DOHH2 (cell line): Measurements from ENCODE around the gene IL1RN.

Experiments
- H3F3A ChIP-seq: fragments of 200-600 bp; sonication (generic), shearing (Covaris generic); 2 replicates; pipeline ENCODE4 v1.6.0; 2016; ENCODE audit warnings: antibody characterized with exemption, mild to moderate bottlenecking; ENCODE audit not compliant: control insufficient read depth, insufficient read depth
- H3K27ac ChIP-seq: fragments of 200-600 bp; sonication (generic); 2 replicates; pipeline ENCODE4 v1.5.1; 2014; ENCODE audit warnings: low read depth, mild to moderate bottlenecking, low read length, moderate library complexity
- H3K27me3 ChIP-seq: fragments of 200-600 bp; sonication (generic); 2 replicates; pipeline ENCODE4 v1.6.1; 2014; ENCODE audit warnings: mild to moderate bottlenecking, low read length, mixed read lengths; ENCODE audit not compliant: control insufficient read depth
- H3K36me3 ChIP-seq: fragments of 200-600 bp; sonication (generic); 2 replicates; pipeline ENCODE4 v1.6.1; 2014; ENCODE audit warnings: mild to moderate bottlenecking, low read length, moderate library complexity, mixed read lengths; ENCODE audit not compliant: control insufficient read depth
- H3K4me1 ChIP-seq: fragments of 200-600 bp; sonication (generic); 2 replicates; pipeline ENCODE4 v1.6.1; 2014; ENCODE audit warnings: mild to moderate bottlenecking, low read length, mixed read lengths; ENCODE audit not compliant: control insufficient read depth
- H3K4me2 ChIP-seq: fragments of 200-600 bp; sonication (generic); 2 replicates; pipeline ENCODE4 v1.6.0; 2014; ENCODE audit warnings: mild to moderate bottlenecking, low read length, moderate library complexity
- H3K4me3 ChIP-seq: fragments of 200-600 bp; sonication (generic); 2 replicates; pipeline ENCODE4 v1.5.1; 2014; ENCODE audit warnings: mild to moderate bottlenecking, low read length, mixed read lengths
- H3K79me2 ChIP-seq: fragments of 200-600 bp; sonication (generic); 2 replicates; pipeline ENCODE4 v1.6.1; 2014; ENCODE audit warnings: mild to moderate bottlenecking, low read length, mixed read lengths; ENCODE audit not compliant: control insufficient read depth
- H3K9me2 ChIP-seq: fragments of 200-600 bp; sonication (generic); replicated peaks from 2 replicates; pipeline ENCODE4 v1.6.1; 2014; ENCODE audit warnings: mild to moderate bottlenecking, low read length, mixed read lengths; ENCODE audit not compliant: control insufficient read depth
- H3K9me3 ChIP-seq: fragments of 200-600 bp; sonication (generic); 2 replicates; pipeline ENCODE4 v1.6.1; 2014; ENCODE audit warnings: antibody characterized with exemption, low read length, mixed read lengths; ENCODE audit not compliant: control insufficient read depth, insufficient read depth
- H4K20me1 ChIP-seq: fragments of 200-600 bp; sonication (generic); 2 replicates; pipeline ENCODE4 v1.6.0; 2014; ENCODE audit warnings: low read depth, mild to moderate bottlenecking, antibody characterized with exemption, low read length, moderate library complexity; ENCODE audit not compliant: control insufficient read depth, insufficient read depth
- CTCF ChIP-seq: fragments of 200-600 bp; sonication (generic); IDR thresholded peaks from one replicate; pipeline ENCODE4 v1.5.1; 2014; ENCODE audit warnings: antibody characterized with exemption, mild to moderate bottlenecking, low read depth, low read length; ENCODE audit not compliant: poor library complexity, severe bottlenecking
- EZH2phosphoT487 ChIP-seq: fragments of 200-600 bp; sonication (generic); IDR thresholded peaks from 2 replicates; pipeline ENCODE4 v1.6.1; 2017; ENCODE audit warnings: borderline replicate concordance, mild to moderate bottlenecking, antibody characterized with exemption, low read length, moderate library complexity, mixed read lengths

IL1RN gene

GRCh38 chr2:113133704-113134598, 6.6 kb downstream of the IL1RN start:
- Histone ChIP-seq H3K9me3 (no peaks in the 10 kb centered on the region), H3K4me2 (no peak overlapping the region), H3F3A (no peaks in the 10 kb centered on the region), H4K20me1 (no peaks in the 10 kb centered on the region), H3K79me2 (no peaks in the 10 kb centered on the region), H3K4me3 (no peak overlapping the region), H3K27ac (no peak overlapping the region), H3K36me3 (no peaks in the 10 kb centered on the region), H3K9me2 (no peaks in the 10 kb centered on the region), H3K4me1 (peaks cover 8% of the 10 kb centered on the region), H3K27me3 (no peaks in the 10 kb centered on the region)
- TF ChIP-seq CTCF (no peak), EZH2phosphoT487 (no peak)

- Histone ChIP-seq H3K4me2 (no peak overlapping the region), H3F3A (no peaks in the 10 kb centered on the region), H4K20me1 (no peaks in the 10 kb centered on the region), H3K36me3 (no peaks in the 10 kb centered on the region), H3K9me2 (no peaks in the 10 kb centered on the region), H3K9me3 (no peaks in the 10 kb centered on the region), H3K4me1 (peaks cover 10% of the 10 kb centered on the region), H3K4me3 (no peak overlapping the region), H3K79me2 (no peaks in the 10 kb centered on the region), H3K27ac (no peak overlapping the region), H3K27me3 (no peaks in the 10 kb centered on the region)
- TF ChIP-seq EZH2phosphoT487 (no peak), CTCF (no peak)
Measured at GRCh38 chr2:113134717-113135116, 7.3 kb downstream of the IL1RN start.

GRCh38 chr2:113135317-113135716, 7.9 kb downstream of the IL1RN start:
- Histone ChIP-seq H3K36me3 (no peaks in the 10 kb centered on the region), H3K27me3 (no peaks in the 10 kb centered on the region), H4K20me1 (no peaks in the 10 kb centered on the region), H3K27ac (no peak overlapping the region), H3K9me2 (no peaks in the 10 kb centered on the region), H3F3A (no peaks in the 10 kb centered on the region), H3K9me3 (no peaks in the 10 kb centered on the region), H3K4me3 (no peak overlapping the region), H3K79me2 (no peaks in the 10 kb centered on the region), H3K4me2 (no peak overlapping the region), H3K4me1 (peaks cover 10% of the 10 kb centered on the region)
- TF ChIP-seq CTCF: no peak
- TF ChIP-seq EZH2phosphoT487: no peak
